ENCODE results near the gene NPY4R.
"Not testable (repeated sequence)": the region's sequence is repeated elsewhere in the genome, so short reads cannot be mapped to it uniquely, and the experiment has no call there.

Gene NPY4R

DNA sequence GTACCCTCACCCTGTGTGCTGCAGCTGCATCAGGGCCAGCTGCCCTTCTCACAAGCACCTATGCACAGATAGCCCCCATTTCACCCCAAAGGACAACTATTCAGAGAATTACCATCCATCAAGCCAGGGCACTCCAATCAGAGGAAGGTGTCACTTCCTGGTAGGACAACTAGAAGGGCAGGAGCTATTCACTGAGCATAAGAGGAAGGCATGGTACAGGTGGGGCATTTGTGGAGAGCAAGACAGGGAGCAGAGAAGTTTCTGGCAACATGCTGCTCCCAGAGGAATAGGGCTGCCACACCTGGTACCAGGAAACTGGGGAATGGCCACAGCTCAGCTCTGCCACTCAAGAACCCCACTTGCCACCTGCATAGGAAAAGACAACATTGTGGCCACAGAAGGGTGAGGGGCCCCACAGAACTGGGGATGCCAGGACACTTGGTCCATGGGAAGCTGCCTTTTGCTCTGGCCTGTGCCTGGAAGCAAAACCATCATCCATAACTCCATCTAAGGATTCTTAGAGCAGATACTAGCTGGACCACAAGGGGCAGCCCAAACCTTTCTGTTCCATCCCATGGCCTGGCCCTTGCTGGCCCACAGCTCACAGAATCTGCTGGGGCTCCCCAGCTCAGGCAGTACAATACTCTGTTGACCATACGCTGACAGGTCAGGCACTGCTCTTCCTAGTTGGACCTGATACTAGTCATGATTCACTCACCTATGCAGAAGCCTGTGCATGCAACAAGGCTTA is 25.8 kb upstream of the NPY4R start:
- DNase-seq; H3K4me3 ChIP-seq (ENCODE audit: low read depth, low read length); H3K27me3 ChIP-seq (ENCODE audit: insufficient read depth, low read depth, severe bottlenecking); H3K36me3 ChIP-seq; H3K9me3 ChIP-seq (ENCODE audit: severe bottlenecking); H3K27ac ChIP-seq: not testable (repeated sequence)

GRCh38 chr10:46490285-46490684 is 24.5 kb upstream of the NPY4R start:
- H3K27ac ChIP-seq; H3K27me3 ChIP-seq (ENCODE audit: insufficient read depth, low read depth, severe bottlenecking); H3K36me3 ChIP-seq; DNase-seq; H3K4me3 ChIP-seq (ENCODE audit: low read depth, low read length); H3K9me3 ChIP-seq (ENCODE audit: severe bottlenecking): not testable (repeated sequence)

GRCh38 chr10:46486459-46486858 is 20.7 kb upstream of the NPY4R start:
- H3K4me3 ChIP-seq (ENCODE audit: low read depth, low read length); H3K27me3 ChIP-seq (ENCODE audit: insufficient read depth, low read depth, severe bottlenecking); DNase-seq; H3K27ac ChIP-seq; H3K9me3 ChIP-seq (ENCODE audit: severe bottlenecking); H3K36me3 ChIP-seq: not testable (repeated sequence)

- not testable (repeated sequence) for H3K36me3 ChIP-seq; H3K27ac ChIP-seq; DNase-seq; H3K9me3 ChIP-seq (ENCODE audit: severe bottlenecking); H3K4me3 ChIP-seq (ENCODE audit: low read depth, low read length); H3K27me3 ChIP-seq (ENCODE audit: insufficient read depth, low read depth, severe bottlenecking)
Measured at GRCh38 chr10:46474746-46475320, 9.1 kb upstream of the NPY4R start.

GRCh38 chr10:46473758-46474157 is 8.0 kb upstream of the NPY4R start:
- DNase-seq; H3K36me3 ChIP-seq; H3K27me3 ChIP-seq (ENCODE audit: insufficient read depth, low read depth, severe bottlenecking); H3K9me3 ChIP-seq (ENCODE audit: severe bottlenecking); H3K4me3 ChIP-seq (ENCODE audit: low read depth, low read length); H3K27ac ChIP-seq: not testable (repeated sequence)

GRCh38 chr10:46470134-46470533 is 4.4 kb upstream of the NPY4R start:
- not testable (repeated sequence) for H3K36me3 ChIP-seq; DNase-seq; H3K27me3 ChIP-seq (ENCODE audit: insufficient read depth, low read depth, severe bottlenecking); H3K27ac ChIP-seq; H3K9me3 ChIP-seq (ENCODE audit: severe bottlenecking); H3K4me3 ChIP-seq (ENCODE audit: low read depth, low read length)

DNA sequence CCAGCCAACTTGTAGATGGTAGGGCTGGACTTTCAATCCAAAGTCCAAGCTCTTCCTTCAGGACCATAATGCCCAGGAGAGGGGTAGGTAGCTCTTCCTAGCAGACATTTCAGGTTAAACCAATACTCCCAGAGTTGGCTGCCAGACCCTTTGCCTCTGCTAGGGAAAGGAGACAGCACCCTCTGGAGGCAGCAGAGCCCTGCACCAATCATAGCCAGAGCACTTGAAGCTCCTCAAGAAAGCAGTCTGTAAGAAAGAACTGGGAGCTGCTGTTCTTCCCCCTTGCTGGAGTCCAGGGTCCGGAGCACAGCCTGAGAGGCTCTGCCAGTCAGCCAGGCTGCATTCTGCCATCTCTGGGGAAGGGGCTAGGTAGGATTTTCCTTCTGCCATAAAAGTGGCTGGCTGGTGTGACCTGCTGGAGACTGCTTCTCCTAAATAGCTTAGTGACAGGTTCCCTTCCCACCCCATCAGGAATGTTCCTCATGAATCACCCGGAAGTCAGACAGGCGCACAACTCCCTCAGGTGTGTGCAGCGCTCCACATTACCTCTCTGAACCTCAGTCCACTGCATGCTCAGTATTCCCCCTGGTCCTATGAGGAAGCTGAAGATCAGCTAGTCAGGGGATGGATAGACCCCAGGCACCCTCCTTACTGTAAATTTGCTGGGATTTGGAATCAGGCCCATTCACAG is 2.5 kb upstream of the NPY4R start:
- H3K36me3 ChIP-seq; H3K9me3 ChIP-seq (ENCODE audit: severe bottlenecking); H3K27me3 ChIP-seq (ENCODE audit: insufficient read depth, low read depth, severe bottlenecking); DNase-seq; H3K27ac ChIP-seq; H3K4me3 ChIP-seq (ENCODE audit: low read depth, low read length): not testable (repeated sequence)

DNA sequence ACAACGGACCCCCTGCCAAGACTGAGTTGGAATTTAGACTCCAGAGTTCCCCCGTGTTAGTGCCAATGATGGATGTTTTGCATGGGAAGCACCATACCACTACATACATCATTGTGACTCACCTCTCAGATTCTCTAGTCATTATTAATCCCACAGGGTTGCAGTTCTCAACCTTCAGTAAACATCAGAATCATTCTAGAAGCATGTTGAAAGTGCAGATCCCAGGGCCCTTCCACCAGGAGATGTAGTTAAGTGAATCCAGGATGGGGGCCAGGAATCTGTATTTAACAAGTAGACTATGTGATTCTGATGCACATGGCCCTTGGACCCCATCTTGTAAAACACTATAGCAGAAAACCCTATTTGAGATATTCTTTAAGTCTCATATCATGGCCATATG is 2.1 kb downstream of the NPY4R start:
- not testable (repeated sequence) for H3K9me3 ChIP-seq (ENCODE audit: severe bottlenecking); H3K4me3 ChIP-seq (ENCODE audit: low read depth, low read length); DNase-seq; H3K27ac ChIP-seq; H3K36me3 ChIP-seq; H3K27me3 ChIP-seq (ENCODE audit: insufficient read depth, low read depth, severe bottlenecking)

GRCh38 chr10:46462276-46462675 is 3.5 kb downstream of the NPY4R start:
- not testable (repeated sequence) for H3K27me3 ChIP-seq (ENCODE audit: insufficient read depth, low read depth, severe bottlenecking); H3K27ac ChIP-seq; DNase-seq; H3K9me3 ChIP-seq (ENCODE audit: severe bottlenecking); H3K36me3 ChIP-seq; H3K4me3 ChIP-seq (ENCODE audit: low read depth, low read length)

GRCh38 chr10:46459579-46459978 is 6.2 kb downstream of the NPY4R start:
- not testable (repeated sequence) for H3K27me3 ChIP-seq (ENCODE audit: insufficient read depth, low read depth, severe bottlenecking); DNase-seq; H3K27ac ChIP-seq; H3K36me3 ChIP-seq; H3K9me3 ChIP-seq (ENCODE audit: severe bottlenecking); H3K4me3 ChIP-seq (ENCODE audit: low read depth, low read length)

GRCh38 chr10:46457071-46457470 is 8.7 kb downstream of the NPY4R start:
- H3K4me3 ChIP-seq (ENCODE audit: low read depth, low read length); H3K27ac ChIP-seq; DNase-seq; H3K27me3 ChIP-seq (ENCODE audit: insufficient read depth, low read depth, severe bottlenecking); H3K36me3 ChIP-seq; H3K9me3 ChIP-seq (ENCODE audit: severe bottlenecking): not testable (repeated sequence)

- not testable (repeated sequence) for H3K9me3 ChIP-seq (ENCODE audit: severe bottlenecking); DNase-seq; H3K4me3 ChIP-seq (ENCODE audit: low read depth, low read length); H3K27ac ChIP-seq; H3K27me3 ChIP-seq (ENCODE audit: insufficient read depth, low read depth, severe bottlenecking); H3K36me3 ChIP-seq
Measured at GRCh38 chr10:46455992-46456391, 9.8 kb downstream of the NPY4R start.

GRCh38 chr10:46451365-46451764 is 14.4 kb downstream of the NPY4R start:
- not testable (repeated sequence) for H3K36me3 ChIP-seq

DNA sequence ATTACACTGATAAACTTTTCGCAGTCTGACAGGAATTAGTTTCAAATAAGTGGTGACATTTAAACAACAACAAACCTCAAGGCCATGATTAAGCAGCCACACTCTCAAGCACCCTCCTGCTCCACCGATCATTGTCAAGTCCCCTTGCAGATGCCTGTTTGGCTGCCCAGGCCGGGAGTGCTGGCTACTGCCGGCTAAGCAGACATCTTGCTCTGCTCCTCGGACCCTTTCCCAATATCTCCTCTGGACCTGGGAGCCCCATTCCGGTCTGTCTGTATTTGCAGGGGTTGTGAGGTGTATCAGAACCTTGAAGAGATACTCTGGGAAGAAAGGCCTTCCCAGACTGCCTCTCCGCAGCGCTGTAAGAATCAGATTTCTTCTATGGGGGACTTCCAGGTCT is 14.9 kb downstream of the NPY4R start:
- DNase-seq; H3K4me3 ChIP-seq (ENCODE audit: low read depth, low read length); H3K9me3 ChIP-seq (ENCODE audit: severe bottlenecking); H3K36me3 ChIP-seq; H3K27ac ChIP-seq; H3K27me3 ChIP-seq (ENCODE audit: insufficient read depth, low read depth, severe bottlenecking): not testable (repeated sequence)

More at GRCh38 chr10:46451365-46451764, 14.4 kb downstream of the NPY4R start:
- H3K4me3 ChIP-seq (ENCODE audit: low read depth, low read length); DNase-seq; H3K27me3 ChIP-seq (ENCODE audit: insufficient read depth, low read depth, severe bottlenecking); H3K27ac ChIP-seq; H3K9me3 ChIP-seq (ENCODE audit: severe bottlenecking): not testable (repeated sequence)

DNA sequence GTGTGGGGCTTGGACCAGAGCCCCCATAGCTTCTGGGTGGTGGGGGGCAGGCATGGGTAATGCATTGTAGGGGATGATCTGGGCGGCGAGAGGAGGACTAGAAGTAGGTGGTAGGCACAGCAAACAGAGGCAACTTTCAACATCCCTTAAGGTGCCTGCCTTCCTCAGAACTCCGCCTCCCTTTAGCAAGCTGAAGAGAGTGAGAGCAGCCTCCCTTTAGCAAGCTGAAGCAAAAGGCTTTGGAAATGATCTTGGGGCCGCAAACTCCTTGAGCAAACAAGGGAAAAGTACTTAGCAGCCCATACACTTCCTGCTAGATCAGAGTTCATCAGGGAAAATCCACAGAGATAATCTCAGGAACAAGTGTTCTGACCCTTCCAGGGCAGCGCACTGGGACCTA is 18.3 kb downstream of the NPY4R start:
- H3K36me3 ChIP-seq; H3K9me3 ChIP-seq (ENCODE audit: severe bottlenecking); H3K27me3 ChIP-seq (ENCODE audit: insufficient read depth, low read depth, severe bottlenecking); H3K4me3 ChIP-seq (ENCODE audit: low read depth, low read length); H3K27ac ChIP-seq; DNase-seq: not testable (repeated sequence)

Data from WERI-Rb-1 (cell line).